Upper lobe of right lung (tissue), 1 donor: ENCODE results near the gene CHST15. TPM values are rescaled to one million over a fixed set of nuclear protein-coding genes. Genes with fewer than 3 reads are reported as not detected.
"Not testable (repeated sequence)": the region's sequence is repeated elsewhere in the genome, so short reads cannot be mapped to it uniquely, and the experiment has no call there.

Experiments used
- ATAC-seq: fragments of 200-7000 bp; cut with Tn5 transposase; one replicate; pipeline ENCODE4 v1.9.1; 2020; ENCODE audit warnings: mild to moderate bottlenecking, moderate library complexity
- DNase-seq: peaks from one replicate; pipeline ENCODE4 v3.0.0-alpha.2; 2020
- H3K27ac ChIP-seq: fragments of 200-600 bp; one replicate; pipeline ENCODE4 v1.8.0; 2022
- H3K27me3 ChIP-seq: fragments of 200-600 bp; one replicate; pipeline ENCODE4 v1.8.0; 2022; ENCODE audit warnings: mild to moderate bottlenecking
- H3K36me3 ChIP-seq: fragments of 200-600 bp; one replicate; pipeline ENCODE4 v1.8.0; 2022
- H3K4me1 ChIP-seq: fragments of 200-600 bp; one replicate; pipeline ENCODE4 v1.8.0; 2022
- H3K4me3 ChIP-seq: fragments of 200-600 bp; one replicate; pipeline ENCODE4 v1.8.0; 2022; ENCODE audit warnings: mild to moderate bottlenecking
- H3K9me3 ChIP-seq: fragments of 200-600 bp; one replicate; pipeline ENCODE4 v1.8.0; 2022
- intact Hi-C: fragments of 100-400 bp; cut with DNase I; formaldehyde crosslinking; loops from one replicate; pipeline ENCODE4 v1.11.0; 2022
- total RNA-seq: library from RNA; stranded (reverse); fragmentation: NEBNext Ultra II Directional; extraction: Animal tissue kit (Norgen Biotek cat#: 25700); gene quantifications from one replicate; pipeline ENCODE4 v1.2.1, GENCODE V29; 2021
- TF ChIP-seq, protein P1 (sequence below): fragments of 200-600 bp; IDR thresholded peaks from one replicate; pipeline ENCODE4 v1.8.0; 2022; ENCODE audit warnings: antibody characterized with exemption
- donor health status: DM: no; HTN: yes; CAD: no; lungs with severe emphysema.

Gene CHST15
- total RNA-seq, 1 donor from 2014 or later = 49.2 TPM

- no peak overlapping the region for H3K27ac ChIP-seq
Measured at GRCh38 chr10:124097883-124098282, 4.5 kb upstream of the CHST15 start.

GRCh38 chr10:124096494-124096893 lies 3.1 kb upstream of the CHST15 start:
- Histone ChIP-seq H3K4me3 (no peak overlapping the region), H3K27ac (no peak overlapping the region), H3K4me1 (peaks cover 11% of the 10 kb centered on the region), H3K9me3 (peaks cover 4% of the 10 kb centered on the region), H3K27me3 (no peaks in the 10 kb centered on the region), H3K36me3 (no peaks in the 10 kb centered on the region)
- TF ChIP-seq, protein P1, sequence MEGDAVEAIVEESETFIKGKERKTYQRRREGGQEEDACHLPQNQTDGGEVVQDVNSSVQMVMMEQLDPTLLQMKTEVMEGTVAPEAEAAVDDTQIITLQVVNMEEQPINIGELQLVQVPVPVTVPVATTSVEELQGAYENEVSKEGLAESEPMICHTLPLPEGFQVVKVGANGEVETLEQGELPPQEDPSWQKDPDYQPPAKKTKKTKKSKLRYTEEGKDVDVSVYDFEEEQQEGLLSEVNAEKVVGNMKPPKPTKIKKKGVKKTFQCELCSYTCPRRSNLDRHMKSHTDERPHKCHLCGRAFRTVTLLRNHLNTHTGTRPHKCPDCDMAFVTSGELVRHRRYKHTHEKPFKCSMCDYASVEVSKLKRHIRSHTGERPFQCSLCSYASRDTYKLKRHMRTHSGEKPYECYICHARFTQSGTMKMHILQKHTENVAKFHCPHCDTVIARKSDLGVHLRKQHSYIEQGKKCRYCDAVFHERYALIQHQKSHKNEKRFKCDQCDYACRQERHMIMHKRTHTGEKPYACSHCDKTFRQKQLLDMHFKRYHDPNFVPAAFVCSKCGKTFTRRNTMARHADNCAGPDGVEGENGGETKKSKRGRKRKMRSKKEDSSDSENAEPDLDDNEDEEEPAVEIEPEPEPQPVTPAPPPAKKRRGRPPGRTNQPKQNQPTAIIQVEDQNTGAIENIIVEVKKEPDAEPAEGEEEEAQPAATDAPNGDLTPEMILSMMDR = no peak
- ATAC-seq (no peak), DNase-seq (no peak)
- intact Hi-C loops = no loop called here

More at GRCh38 chr10:124097883-124098282, 4.5 kb upstream of the CHST15 start:
- H3K27me3 ChIP-seq = no peaks in the 10 kb centered on the region
- no peaks in the 10 kb centered on the region for H3K36me3 ChIP-seq
- intact Hi-C loops = no loop called here
- DNase-seq (no peak), ATAC-seq (no peak)
- H3K4me1 ChIP-seq = peaks cover 10% of the 10 kb centered on the region
- peaks cover 4% of the 10 kb centered on the region for H3K9me3 ChIP-seq
- H3K4me3 ChIP-seq = no peak overlapping the region
- TF ChIP-seq, protein P1 = no peak

- ATAC-seq, H3K27me3 ChIP-seq, H3K27ac ChIP-seq, H3K4me3 ChIP-seq, H3K9me3 ChIP-seq, DNase-seq, H3K36me3 ChIP-seq, intact Hi-C loops: not testable (repeated sequence)
- H3K4me1 ChIP-seq = peaks cover 18% of the 10 kb centered on the region
Measured at GRCh38 chr10:124095801-124096200, 2.4 kb upstream of the CHST15 start.

DNA sequence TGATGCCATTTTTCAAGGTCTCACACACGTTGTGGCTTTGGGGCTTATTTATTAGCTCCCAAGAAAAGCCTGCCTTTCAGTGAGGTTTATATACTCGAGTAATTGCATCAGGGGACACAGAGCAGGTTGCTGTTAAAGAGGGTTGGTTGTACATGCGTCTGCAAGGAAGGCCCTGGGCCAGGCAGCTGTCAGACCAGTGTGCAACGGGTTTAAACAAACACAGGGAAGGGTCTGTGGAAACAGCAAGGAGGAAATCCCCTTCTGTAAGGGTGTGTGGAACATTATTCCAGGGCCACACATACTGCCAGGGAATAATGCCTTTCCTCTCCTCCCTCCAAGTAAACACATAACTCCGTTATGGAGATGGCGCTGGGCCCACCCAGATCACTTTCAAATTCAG lies 1.7 kb upstream of the CHST15 start:
- Histone ChIP-seq H3K4me3 (no peak overlapping the region), H3K36me3 (no peaks in the 10 kb centered on the region), H3K27ac (peak overlapping the region; percentile 89), H3K27me3 (no peaks in the 10 kb centered on the region), H3K9me3 (peaks cover 4% of the 10 kb centered on the region), H3K4me1 (peaks cover 25% of the 10 kb centered on the region)
- intact Hi-C loops = no loop called here
- ATAC-seq (no peak), DNase-seq (no peak)
- TF ChIP-seq, protein P1 = no peak

GRCh38 chr10:124094419-124094785 lies 1.0 kb upstream of the CHST15 start:
- no peak for ATAC-seq
- DNase-seq = no peak
- TF ChIP-seq, protein P1 = no peak
- peaks cover 31% of the 10 kb centered on the region for H3K4me1 ChIP-seq
- no peaks in the 10 kb centered on the region for H3K27me3 ChIP-seq
- peaks cover 4% of the 10 kb centered on the region for H3K9me3 ChIP-seq
- intact Hi-C loops = no loop called here
- H3K27ac ChIP-seq = peak overlapping the region; percentile 89
- H3K4me3 ChIP-seq = peak overlapping the region; percentile 69
- no peaks in the 10 kb centered on the region for H3K36me3 ChIP-seq

DNA sequence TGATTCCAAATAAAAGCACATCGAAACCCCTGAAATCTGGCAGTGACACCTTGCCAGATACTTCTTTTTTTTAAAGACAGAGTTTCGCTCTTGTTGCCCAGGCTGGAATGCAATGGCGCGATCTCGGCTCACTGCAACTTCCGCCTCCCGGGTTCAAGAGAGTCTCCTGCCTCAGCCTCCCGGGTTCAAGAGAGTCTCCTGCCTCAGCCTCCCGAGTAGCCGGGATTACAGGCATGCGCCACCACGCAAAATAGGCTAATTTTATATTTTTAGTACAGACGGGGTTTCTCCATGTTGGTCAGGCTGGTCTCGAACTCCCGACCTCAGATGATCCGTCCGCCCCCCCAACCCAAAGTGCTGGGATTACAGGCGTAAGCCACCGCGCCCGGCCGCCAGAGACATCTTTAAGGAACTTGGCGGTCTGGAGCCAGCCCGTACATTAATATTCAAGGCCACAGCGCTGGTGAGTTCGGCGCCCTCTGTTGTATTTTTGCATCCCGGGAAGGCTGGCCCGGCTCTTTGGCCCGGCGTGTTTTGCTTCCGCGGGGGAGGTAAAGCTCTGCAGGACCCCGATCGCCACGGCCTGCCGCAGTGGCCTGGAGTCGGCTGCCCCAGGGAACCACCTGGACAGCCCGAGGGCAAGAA lies 498 bp upstream of the CHST15 start:
- H3K27me3 ChIP-seq, intact Hi-C loops, ATAC-seq, H3K9me3 ChIP-seq, H3K36me3 ChIP-seq: not testable (repeated sequence)
- peak overlapping the region; percentile 89 for H3K27ac ChIP-seq
- peak overlapping the region; percentile 69 for H3K4me3 ChIP-seq
- H3K4me1 ChIP-seq = peaks cover 36% of the 10 kb centered on the region
- DNase-seq = peak; percentile 73
